CD4-positive, alpha-beta T cell treated with Interleukin-2 at 100 ng/mL for 4 hours (primary cell): ENCODE results near the gene PRKN.
"Not testable (repeated sequence)": the region's sequence is repeated elsewhere in the genome, so short reads cannot be mapped to it uniquely, and the experiment has no call there.

Experiments used
- DNase-seq: peaks from one replicate; pipeline ENCODE4 v3.0.0-alpha.2; 2020; ENCODE audit warnings: low spot score

PRKN gene

DNA sequence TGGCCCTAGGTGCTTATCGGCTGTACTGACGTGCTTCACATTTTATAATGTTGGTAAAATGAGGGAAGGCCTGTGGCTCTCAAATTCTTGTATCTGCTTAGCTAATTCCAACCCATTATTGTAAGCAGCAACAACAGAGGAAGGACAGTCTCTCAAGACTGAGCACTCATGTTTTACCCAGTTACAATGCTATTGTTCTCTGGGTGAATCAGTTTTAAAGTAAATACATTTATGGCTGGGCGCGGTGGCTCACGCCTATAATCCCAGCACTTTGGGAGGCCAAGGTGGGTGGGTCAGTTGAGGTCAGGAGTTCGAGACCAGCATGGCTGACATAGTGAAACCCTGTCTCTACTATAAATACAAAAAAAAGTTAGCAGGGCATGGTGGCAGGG lies 194.6 kb downstream of the PRKN start:
- DNase-seq: no peak

DNA sequence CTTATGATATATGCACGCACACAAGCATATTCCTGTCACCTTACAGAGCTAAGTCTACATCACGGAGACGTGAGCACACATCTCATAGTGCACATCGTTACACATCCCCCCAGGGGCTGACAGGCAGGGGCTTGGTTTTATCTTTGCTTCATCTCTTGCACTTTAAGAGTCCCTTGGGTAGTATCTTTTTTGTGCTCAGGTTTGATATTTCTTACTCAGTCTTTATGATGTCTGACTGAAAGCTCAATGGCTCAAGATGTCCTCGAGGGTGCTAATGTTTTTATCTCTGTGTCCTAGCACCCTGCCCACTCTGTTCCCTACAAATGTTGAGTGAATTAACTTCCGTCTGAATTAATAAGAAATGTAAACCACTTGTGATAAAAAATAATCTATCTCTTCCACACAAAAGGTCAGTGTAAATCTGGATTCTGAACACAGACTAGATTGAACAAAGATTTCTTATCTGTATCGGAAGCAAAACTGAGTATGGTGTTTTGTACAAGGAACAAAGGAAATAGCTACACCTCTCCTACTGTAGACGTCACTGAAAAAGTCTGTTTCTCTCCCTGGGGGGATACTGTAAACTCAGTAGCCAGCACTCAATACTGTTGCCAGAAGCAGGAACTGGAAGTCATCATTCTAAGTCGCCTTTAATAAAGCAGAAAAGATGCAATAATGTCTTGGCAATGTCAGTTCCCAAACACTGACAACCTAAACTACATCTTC lies 195.1 kb downstream of the PRKN start:
- DNase-seq: no peak

DNA sequence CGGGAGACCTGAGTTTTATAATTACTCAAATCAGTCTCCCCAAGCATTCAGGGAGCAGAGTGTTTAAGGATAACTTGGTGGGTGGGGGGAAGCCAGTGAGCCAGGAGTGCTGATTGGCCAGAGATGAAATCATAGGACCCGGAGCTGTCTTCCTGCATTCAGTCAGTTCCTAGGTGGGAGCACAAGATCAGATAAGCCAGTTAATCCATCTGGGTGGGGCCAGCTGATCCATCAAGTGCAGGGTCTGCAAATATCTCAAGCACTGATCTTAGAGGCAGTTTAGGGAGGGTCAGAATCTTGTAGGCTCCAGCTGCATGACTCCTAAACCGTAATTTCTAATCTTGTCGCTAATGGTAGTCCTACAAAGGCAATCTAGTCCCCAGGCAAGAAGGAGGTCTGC lies 196.2 kb downstream of the PRKN start:
- DNase-seq: not testable (repeated sequence)

DNA sequence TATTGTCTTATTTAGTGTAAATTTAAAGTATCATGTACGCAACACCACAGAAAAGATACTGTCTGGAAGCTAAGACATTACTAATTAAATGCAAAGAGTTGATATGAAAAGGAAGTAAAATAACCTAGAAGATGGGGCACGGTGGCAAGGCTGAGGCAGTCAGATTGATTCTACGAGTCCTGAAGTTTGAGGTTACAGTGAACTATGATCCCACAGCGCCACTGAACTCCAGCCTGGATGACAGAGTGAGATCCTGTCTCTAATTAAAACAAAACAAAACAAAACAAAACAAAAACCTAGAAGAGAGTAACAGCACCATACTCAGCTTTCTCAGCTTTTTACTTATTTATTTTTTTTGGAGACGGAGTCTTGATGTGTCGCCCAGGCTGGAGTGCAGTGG lies 199.0 kb downstream of the PRKN start:
- no peak for DNase-seq

DNA sequence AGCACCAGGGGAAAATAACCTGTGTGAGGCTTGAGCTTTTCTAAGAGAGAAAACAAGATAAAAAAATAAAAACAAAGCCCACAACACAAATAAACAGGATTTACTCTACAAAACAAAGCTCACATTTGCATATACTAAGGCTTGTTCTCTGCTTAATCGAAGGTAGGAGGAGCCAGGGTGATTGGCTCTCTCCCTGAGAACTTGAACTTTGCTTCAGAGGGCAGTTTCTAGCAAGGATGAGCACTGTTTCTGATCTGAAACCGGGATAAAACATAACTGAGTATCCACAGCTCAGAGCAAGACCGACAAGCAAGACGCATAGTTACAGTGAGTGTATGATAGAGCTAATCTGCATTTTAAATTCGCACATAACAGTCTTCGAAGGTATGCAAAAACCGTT lies 200.6 kb downstream of the PRKN start:
- no peak for DNase-seq

DNA sequence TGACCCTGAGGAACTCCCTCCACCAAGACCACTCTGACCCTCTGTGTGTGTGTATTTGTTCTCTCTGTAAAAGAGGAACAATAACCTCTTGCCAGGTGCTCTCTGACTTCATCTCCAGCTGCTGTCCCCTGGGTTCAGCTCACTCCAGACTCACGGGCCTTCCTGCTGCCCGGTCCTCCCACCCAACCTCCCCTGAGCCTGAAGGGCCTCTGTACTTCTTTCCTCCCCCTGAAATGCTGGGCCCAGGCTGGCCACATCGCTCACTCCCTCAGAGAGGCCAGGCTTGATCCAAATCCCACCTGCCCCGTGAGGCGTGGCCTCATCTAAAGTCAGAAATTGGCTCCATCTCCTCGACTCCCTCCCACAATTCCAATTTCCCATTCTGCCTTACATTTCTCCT lies 202.4 kb downstream of the PRKN start:
- DNase-seq: no peak

DNA sequence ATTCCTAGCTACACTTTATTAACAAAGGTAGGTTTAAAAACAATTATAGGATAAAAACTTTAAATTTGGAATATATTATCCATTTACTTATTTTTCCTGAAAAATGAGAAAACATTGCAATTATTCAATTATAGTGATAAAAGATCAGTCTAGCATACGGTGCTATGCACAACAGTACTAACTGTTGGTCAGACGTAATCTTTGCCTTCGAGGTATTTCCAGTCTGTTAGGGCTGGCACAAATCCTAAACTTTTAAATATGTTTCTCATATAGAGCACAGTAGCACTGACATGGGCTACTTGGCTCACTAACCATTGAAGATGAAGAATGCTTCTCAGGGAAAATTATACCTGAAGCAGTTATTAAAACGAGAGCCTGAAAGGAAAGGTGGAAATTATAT lies 214.8 kb downstream of the PRKN start:
- DNase-seq: no peak

DNA sequence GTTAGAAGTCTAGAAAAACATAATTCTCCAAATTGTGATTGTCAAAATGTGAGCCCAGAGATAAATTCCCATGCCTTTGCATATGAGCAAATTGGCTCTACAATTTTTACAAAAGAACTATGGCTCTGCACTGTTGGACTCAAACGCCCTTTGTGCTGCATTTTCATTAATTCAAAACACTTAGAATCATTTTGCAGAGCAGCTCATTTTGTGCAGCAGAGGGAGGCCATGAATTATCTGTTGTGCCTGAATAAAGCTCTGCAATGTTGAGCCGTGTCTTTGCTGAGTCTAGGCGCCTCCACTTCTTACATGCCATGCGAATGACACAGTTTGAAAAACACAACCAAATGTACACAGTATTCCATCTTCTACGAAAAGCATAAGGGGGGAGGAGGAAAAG lies 230.2 kb downstream of the PRKN start:
- no peak for DNase-seq

DNA sequence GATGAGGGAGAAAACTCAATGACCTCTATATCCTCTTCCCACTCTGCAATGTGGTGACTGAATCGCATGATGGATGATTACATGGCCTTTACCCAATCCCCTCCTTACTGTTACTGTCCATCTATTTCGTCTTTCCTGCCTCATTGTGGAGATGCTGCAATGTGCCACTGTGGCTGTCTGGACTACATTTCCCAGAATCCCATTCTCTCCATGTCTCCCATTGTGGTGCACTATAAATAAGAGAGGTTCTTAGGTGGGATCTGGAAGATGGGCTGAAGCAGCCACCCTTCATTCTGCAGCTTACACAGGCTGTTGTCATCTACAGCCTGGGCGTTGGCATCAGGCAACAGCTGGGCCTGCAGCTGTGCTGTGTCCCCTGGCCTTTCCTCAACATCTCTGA lies 233.6 kb downstream of the PRKN start:
- DNase-seq: no peak

DNA sequence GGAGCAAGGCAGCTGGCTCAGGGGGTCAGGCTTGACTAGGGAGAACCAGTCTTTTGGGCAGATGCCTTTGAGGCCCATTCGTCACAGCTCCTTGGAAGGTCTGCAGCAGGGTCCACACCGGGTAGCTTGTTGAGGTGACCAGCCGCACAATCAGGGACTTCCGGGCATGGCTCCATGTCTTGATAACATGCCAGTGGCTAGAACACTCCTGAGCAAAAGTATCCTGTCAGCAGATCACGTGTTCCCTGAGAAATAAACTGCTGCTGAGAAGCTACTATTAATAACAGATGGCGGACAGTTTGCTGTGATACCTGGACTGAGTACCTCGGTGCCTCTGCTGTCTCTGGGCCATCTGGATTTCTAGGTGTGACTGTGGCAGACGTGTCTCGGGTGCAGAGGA lies 235.9 kb downstream of the PRKN start:
- no peak for DNase-seq

DNA sequence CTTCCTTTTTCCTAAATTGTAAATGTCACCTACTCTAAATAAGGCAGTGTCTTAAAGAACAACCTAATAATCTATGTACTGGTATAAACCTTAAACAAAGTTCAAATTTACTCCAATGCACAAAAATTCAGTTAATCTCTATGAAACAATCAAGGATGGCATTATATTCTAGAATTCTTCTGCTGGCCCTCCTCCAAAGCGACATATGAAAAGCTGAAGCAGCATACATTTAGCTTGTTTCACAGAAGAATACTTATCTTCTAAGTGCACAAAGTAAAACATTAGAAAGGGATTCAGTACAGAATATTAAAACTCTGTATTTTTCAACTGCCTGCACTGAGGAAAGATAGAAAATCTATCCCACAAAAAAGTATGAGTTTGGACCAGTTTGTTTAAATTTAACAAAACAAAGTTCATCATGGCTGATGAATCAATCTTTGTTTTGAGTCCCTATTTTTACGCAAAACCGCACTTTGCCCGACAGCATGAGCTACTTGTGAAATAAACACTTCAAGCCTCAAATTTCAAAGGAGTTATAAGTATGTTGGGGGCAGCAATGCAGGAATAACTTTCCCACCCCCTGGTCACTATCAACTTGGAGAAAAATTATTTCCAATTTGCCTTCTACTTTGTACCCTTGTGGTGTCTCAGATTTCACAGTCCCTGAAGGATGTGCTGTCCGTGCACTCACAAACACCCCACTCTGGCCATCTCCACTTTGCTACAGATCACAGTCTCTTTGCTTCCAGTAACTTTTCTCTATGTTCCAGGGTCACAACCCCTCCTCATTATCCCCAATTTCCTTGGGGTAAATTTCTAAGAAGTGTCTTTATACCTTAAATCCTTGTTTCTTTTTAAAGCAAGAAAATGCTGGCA lies 238.2 kb downstream of the PRKN start:
- DNase-seq: no peak

DNA sequence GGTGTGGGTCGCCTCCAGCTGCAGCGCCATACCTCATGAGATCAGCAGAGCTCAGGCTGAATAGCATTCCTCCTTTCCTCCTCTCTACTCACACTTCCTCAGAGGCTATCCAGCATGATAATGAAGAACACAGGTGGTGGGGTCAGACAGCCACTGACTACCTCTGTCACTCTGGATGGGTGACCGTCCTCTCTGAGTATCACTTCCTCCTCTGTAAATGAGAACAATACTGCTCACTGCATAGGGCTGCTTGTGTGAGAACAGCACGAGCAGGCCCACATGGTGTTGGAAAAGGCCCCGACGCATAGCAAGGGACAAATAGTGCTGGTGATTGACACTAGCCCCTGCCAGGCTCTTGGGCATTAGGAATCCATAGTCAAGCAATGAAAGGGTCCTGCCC lies 239.1 kb downstream of the PRKN start:
- no peak for DNase-seq

DNA sequence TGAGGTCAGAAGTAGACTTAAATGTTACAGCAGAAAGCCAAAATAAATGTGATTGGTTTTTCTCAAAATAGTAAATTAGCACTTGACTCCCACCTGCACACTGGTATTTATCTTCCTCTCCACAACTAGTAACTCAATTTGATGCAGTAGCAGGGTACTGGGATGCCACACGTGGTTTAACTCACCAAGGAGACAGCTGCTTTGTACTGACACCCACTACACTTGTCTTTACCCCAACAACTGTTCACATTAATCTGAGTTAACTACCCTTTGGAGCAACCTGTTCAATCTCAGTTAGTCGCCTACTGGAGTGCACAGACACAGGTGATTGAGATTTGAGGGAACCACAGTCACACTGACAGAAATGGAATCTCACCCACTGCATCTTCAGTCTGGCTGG lies 242.1 kb downstream of the PRKN start:
- DNase-seq: no peak

DNA sequence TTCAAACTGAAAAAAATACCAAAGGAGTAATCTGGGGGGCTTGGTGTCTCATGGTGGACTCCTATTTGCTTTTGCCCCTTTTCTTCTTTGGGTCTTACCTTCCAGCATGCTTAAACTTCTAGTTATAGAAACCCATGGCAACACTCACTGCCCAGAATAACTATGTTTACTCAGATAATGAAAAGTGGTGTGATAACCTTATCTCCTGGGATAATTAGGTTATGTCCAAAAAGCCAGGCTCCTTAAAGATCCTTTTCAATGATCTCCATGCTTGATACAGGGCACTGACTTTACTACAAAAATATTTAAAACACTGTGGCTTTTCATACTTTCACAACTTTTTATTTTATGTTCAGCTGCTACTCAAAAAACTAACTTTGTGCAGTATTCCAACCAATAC lies 245.6 kb downstream of the PRKN start:
- no peak for DNase-seq

DNA sequence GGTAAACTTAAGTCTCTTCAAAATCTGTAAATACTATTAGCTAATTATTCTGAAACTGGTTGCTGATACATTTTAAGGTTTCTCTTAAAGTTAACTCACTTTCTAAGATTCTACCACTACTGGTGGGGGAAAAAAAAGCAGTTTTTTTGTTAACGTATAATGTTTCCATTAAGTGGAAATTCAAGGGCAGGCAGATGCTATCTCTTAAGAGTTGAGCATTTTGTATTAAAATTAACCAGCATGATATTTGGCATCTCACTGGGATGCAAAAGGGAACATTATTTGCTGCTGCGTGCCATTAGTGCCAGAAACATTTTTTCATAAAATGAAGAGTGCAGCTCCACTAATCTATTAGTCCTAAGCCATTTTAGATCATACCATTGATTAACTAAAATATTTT lies 246.2 kb downstream of the PRKN start:
- DNase-seq: no peak

DNA sequence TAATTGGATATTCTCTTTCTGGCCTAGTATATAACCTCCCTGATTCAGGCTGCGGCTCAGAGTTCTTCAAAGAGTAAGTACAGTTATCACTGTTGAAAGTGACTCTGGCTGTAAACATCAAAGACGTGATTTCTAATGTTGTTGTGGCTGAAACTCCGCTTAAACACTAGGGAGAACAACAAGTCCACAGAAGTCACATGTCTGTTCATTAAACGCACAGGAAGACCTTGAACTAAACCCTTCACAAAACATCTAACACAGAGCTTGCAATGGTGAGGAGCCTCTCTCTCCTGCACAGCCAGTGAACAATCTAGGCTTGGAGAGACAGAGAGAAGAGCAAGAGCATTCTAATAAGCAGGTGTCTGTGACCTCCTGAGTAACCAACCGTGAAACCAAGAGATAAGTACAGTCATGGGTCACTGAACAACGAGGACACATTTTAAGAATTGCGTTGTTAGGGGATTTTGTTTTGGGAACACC lies 249.3 kb downstream of the PRKN start:
- no peak for DNase-seq

DNA sequence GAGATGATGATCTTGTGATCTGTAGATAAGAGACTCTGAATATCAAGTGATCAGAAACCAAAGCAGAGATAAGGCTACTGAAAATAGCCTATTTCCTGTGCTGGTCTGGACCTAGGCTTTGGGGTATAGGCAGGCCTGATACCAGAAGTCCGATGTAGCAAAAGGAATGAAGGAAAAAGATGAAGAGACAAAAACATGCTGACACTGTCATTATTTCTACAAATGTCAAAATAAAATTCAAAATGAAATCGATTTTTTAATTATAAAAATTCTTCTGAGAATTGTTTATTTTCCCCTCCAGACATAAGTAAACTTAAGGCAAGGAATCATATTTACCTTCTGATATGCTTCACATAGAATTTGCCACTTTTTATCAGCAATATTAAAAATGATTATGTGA lies 252.8 kb downstream of the PRKN start:
- DNase-seq: no peak

DNA sequence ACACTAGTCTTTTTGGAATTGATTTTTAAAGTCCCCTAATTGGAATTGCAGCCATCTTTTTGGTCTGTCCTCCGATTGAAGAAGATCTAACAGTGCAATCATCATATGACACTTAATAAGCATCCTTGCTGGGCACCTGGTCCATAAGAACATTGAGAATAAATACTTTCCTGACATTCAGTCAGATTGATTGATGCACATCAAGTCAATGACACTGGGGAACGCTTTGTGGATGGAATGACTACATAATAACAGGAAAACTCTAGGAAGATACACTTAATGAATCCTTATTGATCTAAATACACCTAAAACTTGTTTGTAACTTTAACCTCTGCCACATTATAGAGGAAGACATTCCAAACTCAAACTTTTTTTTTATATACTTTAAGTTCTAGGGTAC lies 255.7 kb downstream of the PRKN start:
- DNase-seq: no peak

DNA sequence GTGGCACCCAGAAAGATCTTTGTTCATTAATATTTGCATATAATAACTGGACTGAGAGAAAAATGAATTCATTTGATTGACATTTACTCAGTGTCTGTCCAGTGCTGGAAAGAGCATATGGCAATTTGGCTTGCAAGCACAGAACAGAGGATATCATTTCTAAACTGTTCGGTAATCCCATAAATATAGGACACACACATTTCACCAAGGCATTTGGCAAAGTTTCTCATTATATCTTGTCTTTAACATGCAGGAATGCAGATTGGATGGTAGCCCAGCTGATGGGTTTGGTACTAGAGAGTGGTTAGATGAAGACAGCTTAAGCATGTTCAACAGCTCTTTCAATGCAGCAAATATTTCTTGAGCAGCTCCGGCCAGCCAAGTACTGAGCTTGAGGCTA lies 259.2 kb downstream of the PRKN start:
- no peak for DNase-seq

DNA sequence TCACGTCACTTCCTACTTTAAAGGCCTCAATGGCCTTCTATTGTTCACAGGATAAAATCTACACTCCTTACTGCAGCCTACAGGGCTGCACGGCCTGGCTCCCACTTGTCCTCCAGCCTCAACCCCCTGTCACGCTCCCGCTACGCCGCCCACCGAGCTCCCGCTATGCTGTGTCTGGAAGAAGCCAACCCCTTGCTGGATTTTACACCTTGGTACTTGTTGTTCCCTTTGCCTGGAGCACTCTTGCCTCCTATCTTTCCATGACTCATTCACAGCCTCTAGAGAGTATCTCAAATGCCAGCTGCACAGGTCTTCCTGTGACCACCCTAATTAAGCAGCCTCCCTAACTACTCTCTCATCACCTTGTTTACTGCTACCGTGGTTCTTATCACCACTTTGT lies 259.9 kb downstream of the PRKN start:
- DNase-seq: no peak

DNA sequence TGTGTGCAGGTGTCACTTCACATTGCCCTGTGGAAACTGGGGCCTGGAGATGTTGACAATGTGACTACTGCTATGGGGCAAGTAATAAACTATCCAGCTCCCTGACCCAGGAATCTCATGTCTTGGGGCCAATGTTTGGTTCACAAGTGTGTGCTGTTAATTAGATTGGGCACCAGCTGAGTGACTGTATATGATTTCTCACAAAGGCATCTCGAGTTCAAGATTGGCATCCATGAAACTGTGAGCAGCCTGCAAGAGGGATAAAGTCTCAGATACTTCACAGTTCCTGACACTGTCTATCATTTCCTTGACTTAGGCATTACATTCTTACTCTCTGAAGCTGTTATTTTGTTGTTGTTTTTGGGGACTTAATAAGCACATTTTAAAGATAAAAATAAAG lies 264.0 kb downstream of the PRKN start:
- no peak for DNase-seq

DNA sequence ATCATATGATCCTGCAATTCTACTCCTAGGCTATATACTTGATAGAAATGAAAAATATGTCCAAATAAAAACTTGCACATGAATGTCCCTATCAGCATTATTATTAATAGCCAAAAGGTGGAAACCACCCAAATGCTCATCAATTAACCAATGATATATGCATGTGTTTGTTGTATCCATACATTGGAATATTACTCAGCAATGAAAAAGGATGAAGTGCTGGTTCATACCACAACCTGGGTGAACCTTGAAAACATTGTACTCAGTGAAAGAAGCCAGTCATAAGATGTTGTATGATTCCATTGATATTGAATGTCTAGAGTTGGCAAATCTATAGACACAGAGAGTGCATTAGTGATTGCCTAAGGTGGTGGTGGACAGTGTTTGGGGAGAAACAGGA lies 267.6 kb downstream of the PRKN start:
- no peak for DNase-seq

DNA sequence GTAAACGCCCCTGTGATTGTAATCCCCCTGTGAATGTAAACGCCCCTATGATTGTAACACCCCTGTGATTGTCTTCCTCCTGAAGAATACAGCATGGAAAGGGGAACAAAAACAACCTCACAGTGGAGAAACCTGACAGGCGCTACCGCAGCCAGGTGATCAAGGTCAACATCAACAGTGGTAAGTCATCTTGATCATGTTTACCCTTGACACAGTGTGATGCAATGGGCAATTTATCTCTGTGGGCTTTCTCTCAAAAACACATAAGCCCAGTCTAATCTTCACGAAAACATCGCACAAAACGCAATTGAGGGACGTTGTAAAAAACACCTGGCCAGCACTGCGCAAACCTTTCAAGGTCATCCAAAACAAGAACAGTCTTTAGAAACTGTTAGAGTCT lies 277.2 kb downstream of the PRKN start:
- DNase-seq: no peak

DNA sequence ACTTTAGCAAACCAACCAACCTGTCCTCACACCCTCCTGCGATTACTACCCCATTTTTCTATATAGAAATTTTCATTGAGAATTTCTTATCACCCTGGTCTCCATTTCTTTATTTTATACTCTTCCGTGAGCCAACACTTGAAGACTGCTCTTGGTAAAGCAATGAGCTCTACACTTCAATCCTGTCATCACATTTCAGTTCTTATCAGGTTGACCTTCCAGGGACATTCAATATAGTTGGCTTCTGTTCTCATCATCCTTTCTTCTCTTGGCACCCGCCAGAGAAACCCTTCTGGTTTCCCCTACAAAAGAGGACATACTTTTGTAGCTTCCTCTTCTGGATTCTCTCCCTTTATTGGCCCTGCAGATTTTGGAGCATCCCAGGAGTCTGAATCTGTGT lies 279.3 kb downstream of the PRKN start:
- no peak for DNase-seq
